GM12873 (cell line): ENCODE measurements around the gene MEX3D.

Experiments used
- TF ChIP-seq, protein P1 (sequence below): IDR thresholded peaks from 2 replicates; pipeline ENCODE4 v1.5.1; 2012; ENCODE audit warnings: low read depth, mild to moderate bottlenecking, moderate library complexity, low read length, control low read depth; ENCODE audit not compliant: insufficient read depth; ENCODE audit errors: missing control alignments

The MEX3D gene

DNA sequence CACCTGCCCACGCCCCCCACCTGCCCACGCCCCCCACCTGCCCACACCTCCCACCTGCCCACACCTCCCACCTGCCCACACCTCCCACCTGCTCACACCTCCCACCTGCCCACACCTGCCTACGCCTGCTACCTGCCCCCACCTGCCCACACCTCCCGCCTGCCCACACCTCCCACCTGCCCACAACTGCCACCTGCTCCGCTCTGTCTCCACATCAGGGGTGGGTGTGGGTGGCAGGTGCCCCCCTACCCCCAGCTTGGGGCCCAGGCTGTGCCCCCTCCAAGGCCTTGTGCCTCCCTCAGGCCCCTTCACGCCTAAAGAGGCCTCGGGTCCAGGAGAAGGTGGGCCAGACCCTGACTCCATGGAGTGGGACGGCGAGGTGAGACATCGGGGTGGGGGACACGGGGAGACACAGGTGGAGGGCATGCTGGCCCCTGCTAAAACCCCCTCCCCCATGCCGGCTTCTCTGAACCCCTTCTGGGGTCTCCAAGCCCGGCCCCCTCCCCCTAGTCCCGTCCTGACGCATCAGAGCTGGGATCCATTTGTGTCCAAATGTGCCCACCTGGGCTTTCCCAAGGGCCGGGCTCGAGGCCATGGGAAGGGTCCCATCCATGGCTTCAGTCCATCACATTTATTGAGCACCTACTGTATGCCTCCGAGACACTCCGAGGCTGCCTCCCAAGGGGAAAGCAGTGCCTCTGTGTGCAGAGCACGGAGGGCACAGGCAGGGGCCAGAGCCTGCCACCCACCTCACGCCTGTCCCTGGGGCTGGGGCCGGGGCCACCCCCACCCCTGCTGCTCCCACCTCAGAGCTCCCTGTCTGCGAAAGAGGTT is 39.3 kb downstream of the MEX3D start:
- TF ChIP-seq, protein P1, sequence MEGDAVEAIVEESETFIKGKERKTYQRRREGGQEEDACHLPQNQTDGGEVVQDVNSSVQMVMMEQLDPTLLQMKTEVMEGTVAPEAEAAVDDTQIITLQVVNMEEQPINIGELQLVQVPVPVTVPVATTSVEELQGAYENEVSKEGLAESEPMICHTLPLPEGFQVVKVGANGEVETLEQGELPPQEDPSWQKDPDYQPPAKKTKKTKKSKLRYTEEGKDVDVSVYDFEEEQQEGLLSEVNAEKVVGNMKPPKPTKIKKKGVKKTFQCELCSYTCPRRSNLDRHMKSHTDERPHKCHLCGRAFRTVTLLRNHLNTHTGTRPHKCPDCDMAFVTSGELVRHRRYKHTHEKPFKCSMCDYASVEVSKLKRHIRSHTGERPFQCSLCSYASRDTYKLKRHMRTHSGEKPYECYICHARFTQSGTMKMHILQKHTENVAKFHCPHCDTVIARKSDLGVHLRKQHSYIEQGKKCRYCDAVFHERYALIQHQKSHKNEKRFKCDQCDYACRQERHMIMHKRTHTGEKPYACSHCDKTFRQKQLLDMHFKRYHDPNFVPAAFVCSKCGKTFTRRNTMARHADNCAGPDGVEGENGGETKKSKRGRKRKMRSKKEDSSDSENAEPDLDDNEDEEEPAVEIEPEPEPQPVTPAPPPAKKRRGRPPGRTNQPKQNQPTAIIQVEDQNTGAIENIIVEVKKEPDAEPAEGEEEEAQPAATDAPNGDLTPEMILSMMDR = no peak

DNA sequence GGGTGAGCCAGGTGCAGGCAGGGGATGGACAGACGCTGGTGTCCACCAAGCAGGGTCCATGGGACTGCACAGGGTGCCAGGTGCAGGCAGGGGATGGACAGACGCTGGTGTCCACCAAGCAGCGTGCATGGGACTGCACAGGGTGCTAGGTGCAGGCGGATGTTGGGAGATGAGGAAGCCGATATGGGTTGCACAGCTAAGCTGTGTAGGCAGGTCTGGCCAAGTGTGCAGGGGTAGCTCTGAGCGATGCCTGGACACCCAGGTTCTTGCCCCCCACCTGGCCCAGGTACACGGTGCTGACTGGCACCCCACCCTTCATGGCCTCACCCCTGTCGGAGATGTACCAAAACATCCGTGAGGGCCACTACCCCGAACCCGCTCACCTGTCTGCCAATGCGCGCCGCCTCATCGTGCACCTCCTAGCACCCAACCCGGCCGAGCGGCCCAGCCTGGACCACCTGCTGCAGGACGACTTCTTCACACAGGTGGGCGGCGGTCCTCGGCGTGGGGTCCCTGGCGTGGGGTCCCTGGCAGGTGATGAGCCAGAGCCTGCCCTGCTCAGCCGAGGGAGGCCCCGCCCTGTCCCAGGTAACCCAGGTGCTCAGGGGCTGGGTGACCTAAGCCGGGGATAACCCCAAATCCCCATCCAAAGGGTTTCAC is 40.3 kb downstream of the MEX3D start:
- TF ChIP-seq, protein P1 = no peak

DNA sequence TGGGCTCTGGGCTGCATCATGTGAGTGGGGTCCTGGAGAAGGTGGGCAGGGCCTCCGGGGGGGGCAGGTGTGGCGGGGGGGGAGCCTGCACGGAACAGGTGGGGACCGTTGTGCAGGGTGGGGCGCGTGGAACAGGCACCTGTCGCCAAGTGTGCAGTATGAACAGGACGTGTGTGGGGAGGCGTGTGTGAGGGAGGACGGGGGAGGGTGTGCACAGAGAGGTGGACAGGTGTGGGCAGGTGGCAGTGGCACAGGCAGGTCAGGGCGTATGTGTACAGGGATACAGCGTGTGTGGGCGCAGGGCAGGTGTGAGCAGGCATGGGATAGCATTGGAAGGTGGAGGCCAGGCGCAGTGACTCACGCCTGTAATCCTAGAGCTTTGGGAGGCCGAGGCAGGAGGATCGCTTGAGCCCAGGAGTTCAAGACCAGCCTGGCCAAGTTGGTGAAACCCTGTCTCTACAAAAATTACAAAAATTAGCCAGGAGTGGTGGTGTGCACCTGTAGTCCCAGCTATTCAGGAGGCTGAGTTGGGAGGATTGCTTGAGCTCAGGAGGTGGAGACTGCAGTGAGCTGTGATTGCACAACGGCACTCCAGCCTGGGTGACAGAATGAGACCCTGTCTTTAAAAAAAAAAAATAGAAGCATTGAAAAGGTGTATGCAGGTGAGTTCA is 41.0 kb downstream of the MEX3D start:
- TF ChIP-seq, protein P1 = no peak

DNA sequence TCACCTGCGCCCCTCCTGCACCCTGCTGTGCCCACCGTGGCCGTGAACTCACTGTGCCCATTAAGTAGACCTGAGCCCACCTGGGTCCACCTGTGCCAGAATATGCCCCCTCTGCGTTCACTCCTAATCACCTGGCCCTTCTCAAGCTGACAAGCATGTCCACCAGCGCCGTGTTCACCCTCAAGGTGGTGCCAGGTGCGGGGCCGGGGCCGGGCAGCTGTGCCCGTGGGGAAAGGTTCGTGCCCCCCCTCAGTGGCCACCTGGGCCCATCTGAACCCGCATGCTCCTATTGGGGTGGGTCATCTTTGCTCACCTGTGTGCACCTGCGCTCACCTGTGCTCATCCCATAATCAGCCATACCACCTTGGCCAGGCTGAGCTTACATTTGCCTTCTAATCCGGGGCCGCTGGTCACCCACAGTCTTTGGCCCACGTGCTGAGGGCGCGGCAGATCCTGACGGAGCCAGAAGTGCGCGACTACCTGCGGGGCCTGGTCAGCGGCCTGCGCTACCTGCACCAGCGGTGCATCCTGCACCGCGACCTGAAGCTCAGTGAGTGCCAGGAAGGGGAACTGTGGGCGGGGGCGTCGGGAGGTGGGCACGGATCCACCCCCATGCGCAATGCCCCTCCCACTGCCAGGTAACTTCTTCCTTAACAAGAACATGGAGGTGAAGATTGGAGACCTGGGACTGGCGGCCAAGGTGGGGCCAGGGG is 41.9 kb downstream of the MEX3D start:
- TF ChIP-seq, protein P1 = no peak

DNA sequence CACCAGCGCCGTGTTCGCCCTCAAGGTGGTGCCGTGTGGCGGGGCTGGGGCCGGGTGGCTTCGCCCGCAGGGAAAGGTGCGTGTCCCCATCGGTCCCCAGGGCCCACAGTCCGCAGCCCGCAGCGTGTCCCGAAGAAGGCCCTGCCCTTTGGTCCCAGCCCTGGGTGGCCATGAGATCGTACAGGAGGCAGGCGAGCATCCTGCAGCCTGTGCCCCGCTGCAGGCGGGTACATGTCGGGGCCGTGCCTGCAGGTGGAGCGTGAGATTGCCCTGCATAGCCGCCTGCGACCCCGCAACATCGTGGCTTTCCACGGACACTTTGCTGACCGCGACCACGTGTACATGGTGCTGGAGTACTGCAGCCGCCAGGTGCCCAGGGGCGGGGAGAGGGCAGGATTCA is 42.8 kb downstream of the MEX3D start:
- TF ChIP-seq, protein P1 = no peak

DNA sequence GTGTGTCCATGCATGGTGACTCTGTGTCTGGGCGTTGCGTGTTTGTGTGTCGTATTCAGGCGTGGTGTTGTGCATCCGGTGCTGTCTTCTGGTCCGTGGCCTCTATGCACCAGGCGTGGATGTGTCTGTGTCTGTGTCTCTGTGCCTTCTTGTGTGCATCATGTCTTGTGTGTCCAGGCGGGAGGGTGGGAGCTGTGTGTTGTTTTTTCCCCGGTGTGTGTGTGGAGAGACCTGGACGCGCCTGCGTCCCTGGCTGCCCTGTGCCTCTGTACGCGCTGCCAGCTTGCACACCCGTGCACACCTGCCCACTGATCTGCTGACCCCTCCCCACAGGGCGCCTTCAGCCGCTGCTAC is 43.2 kb downstream of the MEX3D start:
- TF ChIP-seq, protein P1 = no peak
